ENCODE data around the gene BORCS6.

GRCh38 chr17:8144401-8145231 is 45.4 kb downstream of the BORCS6 start:
- no peak for TF ChIP-seq GATA3 (IDR thresholded peaks at IDR 0.05; ENCODE audit: low read depth, low read length)
- no peak for TF ChIP-seq GATA2 (IDR thresholded peaks at IDR 0.05; ENCODE audit: low read depth, low read length)

All from SH-SY5Y (cell line).